Coronary artery (tissue), 2 donors: ENCODE results near the gene C1orf21.
A peak's percentile ranks its signal among the peaks of the same experiment; 100 is the strongest.

Experiments used
- DNase-seq: peaks from one replicate; pipeline ENCODE4 v3.0.0-alpha.2; 2017; ENCODE audit warnings: low spot score
- H3K27ac ChIP-seq, 2 donors: fragments of 200-600 bp; sonication (generic); one replicate each; pipeline ENCODE4 v1.5.1; 2016 to 2019
- H3K4me3 ChIP-seq: fragments of 200-600 bp; sonication (generic); 2 replicates; pipeline ENCODE4 v1.5.1; 2016; ENCODE audit warnings: mild to moderate bottlenecking, moderate library complexity
- CTCF ChIP-seq: fragments of 200-600 bp; sonication (generic); IDR thresholded peaks from one replicate; pipeline ENCODE4 v1.5.1; 2019; ENCODE audit warnings: antibody characterized with exemption

C1orf21 gene

GRCh38 chr1:184632415-184633175 lies 245.8 kb downstream of the C1orf21 start:
- no peak for DNase-seq
- no peak overlapping the region for H3K27ac ChIP-seq
- H3K4me3 ChIP-seq = no peak overlapping the region
- no peak for TF ChIP-seq CTCF

GRCh38 chr1:184633785-184634184 lies 247.0 kb downstream of the C1orf21 start:
- H3K27ac ChIP-seq = no peak overlapping the region
- DNase-seq = no peak
- H3K4me3 ChIP-seq = no peak overlapping the region
- no peak for TF ChIP-seq CTCF

- no peak for TF ChIP-seq CTCF
- DNase-seq = no peak
- no peak overlapping the region for H3K4me3 ChIP-seq
- H3K27ac ChIP-seq = no peak overlapping the region
Observed at GRCh38 chr1:184634296-184634695, 247.5 kb downstream of the C1orf21 start.

- DNase-seq = no peak
- Histone ChIP-seq H3K4me3 (no peak overlapping the region), H3K27ac (peak overlapping the region in 1 of 2 donors; percentile 54)
- no peak for TF ChIP-seq CTCF
Observed at GRCh38 chr1:184635347-184635979, 248.6 kb downstream of the C1orf21 start.

GRCh38 chr1:184635980-184636431 lies 249.2 kb downstream of the C1orf21 start:
- Histone ChIP-seq H3K27ac (peak overlapping the region in 1 of 2 donors; percentile 54), H3K4me3 (no peak overlapping the region)
- no peak for TF ChIP-seq CTCF
- DNase-seq = no peak

- Histone ChIP-seq H3K4me3 (no peak overlapping the region), H3K27ac (no peak overlapping the region)
- DNase-seq = no peak
- no peak for TF ChIP-seq CTCF
Observed at GRCh38 chr1:184637664-184638240, 250.9 kb downstream of the C1orf21 start.

- TF ChIP-seq CTCF = no peak
- DNase-seq = no peak
- Histone ChIP-seq H3K27ac (no peak overlapping the region), H3K4me3 (no peak overlapping the region)
Observed at GRCh38 chr1:184639205-184639604, 252.4 kb downstream of the C1orf21 start.
